Activated CD4-positive, alpha-beta T cell treated with anti-CD3 and anti-CD28 coated beads, Interleukin-10, Interleukin-2, amounts not matched to agents 100 ng/mL and 50 ng/mL, durations not matched to agents 16 hours and 8 hours (primary cell): ENCODE data around the gene SLC9A2.
A peak's percentile ranks its signal among the peaks of the same experiment; 100 is the strongest.

Experiments
- DNase-seq: peaks from one replicate; pipeline ENCODE4 v3.0.0-alpha.2; 2020

SLC9A2 gene

GRCh38 chr2:102621630-102622029 is 2.3 kb downstream of the SLC9A2 start:
- DNase-seq = no peak

- no peak for DNase-seq
Measured at GRCh38 chr2:102622646-102623045, 3.3 kb downstream of the SLC9A2 start.

- DNase-seq = no peak
Measured at GRCh38 chr2:102630458-102630857, 11.1 kb downstream of the SLC9A2 start.

- DNase-seq = peak; percentile 5
Measured at GRCh38 chr2:102632380-102633175, 13.2 kb downstream of the SLC9A2 start.

GRCh38 chr2:102634831-102635241 is 15.5 kb downstream of the SLC9A2 start:
- DNase-seq = no peak

GRCh38 chr2:102635317-102635716 is 16.0 kb downstream of the SLC9A2 start:
- DNase-seq = no peak

GRCh38 chr2:102636283-102636907 is 17.0 kb downstream of the SLC9A2 start:
- DNase-seq = no peak

- no peak for DNase-seq
Measured at GRCh38 chr2:102637358-102637757, 18.0 kb downstream of the SLC9A2 start.

GRCh38 chr2:102639429-102639828 is 20.1 kb downstream of the SLC9A2 start:
- DNase-seq = no peak

GRCh38 chr2:102652126-102652525 is 32.8 kb downstream of the SLC9A2 start:
- DNase-seq = no peak

GRCh38 chr2:102657770-102658169 is 38.4 kb downstream of the SLC9A2 start:
- DNase-seq = peak; percentile 19

- no peak for DNase-seq
Measured at GRCh38 chr2:102660070-102660469, 40.7 kb downstream of the SLC9A2 start.

- no peak for DNase-seq
Measured at GRCh38 chr2:102660574-102660973, 41.2 kb downstream of the SLC9A2 start.

- DNase-seq = no peak
Measured at GRCh38 chr2:102661846-102662245, 42.5 kb downstream of the SLC9A2 start.

- no peak for DNase-seq
Measured at GRCh38 chr2:102662833-102663232, 43.5 kb downstream of the SLC9A2 start.

GRCh38 chr2:102663381-102663780 is 44.0 kb downstream of the SLC9A2 start:
- DNase-seq = no peak

GRCh38 chr2:102664471-102664909 is 45.1 kb downstream of the SLC9A2 start:
- peak; percentile 38 for DNase-seq

- DNase-seq = no peak
Measured at GRCh38 chr2:102667072-102667471, 47.7 kb downstream of the SLC9A2 start.

- DNase-seq = no peak
Measured at GRCh38 chr2:102668171-102668570, 48.8 kb downstream of the SLC9A2 start.

- DNase-seq = no peak
Measured at GRCh38 chr2:102669401-102669800, 50.0 kb downstream of the SLC9A2 start.

- DNase-seq = no peak
Measured at GRCh38 chr2:102672107-102672776, 52.9 kb downstream of the SLC9A2 start.

- DNase-seq = no peak
Measured at GRCh38 chr2:102674370-102674769, 55.0 kb downstream of the SLC9A2 start.

GRCh38 chr2:102674836-102675235 is 55.5 kb downstream of the SLC9A2 start:
- no peak for DNase-seq
